Astrocyte (in vitro differentiated cells and primary cell): Measurements from ENCODE around the gene HOXD12.

ENCODE experiments used
- EZH2 ChIP-seq: IDR thresholded peaks from 2 replicates; pipeline ENCODE4 v1.6.1; 2012; ENCODE audit warnings: mild to moderate bottlenecking, low read length, inconsistent platforms; ENCODE audit not compliant: insufficient read depth
- TF ChIP-seq, protein P1 (sequence below): IDR thresholded peaks from 2 replicates; pipeline ENCODE4 v1.5.1; 2011; ENCODE audit warnings: low read depth, mild to moderate bottlenecking, inconsistent platforms, low read length, moderate library complexity; ENCODE audit not compliant: insufficient read depth

DNA sequence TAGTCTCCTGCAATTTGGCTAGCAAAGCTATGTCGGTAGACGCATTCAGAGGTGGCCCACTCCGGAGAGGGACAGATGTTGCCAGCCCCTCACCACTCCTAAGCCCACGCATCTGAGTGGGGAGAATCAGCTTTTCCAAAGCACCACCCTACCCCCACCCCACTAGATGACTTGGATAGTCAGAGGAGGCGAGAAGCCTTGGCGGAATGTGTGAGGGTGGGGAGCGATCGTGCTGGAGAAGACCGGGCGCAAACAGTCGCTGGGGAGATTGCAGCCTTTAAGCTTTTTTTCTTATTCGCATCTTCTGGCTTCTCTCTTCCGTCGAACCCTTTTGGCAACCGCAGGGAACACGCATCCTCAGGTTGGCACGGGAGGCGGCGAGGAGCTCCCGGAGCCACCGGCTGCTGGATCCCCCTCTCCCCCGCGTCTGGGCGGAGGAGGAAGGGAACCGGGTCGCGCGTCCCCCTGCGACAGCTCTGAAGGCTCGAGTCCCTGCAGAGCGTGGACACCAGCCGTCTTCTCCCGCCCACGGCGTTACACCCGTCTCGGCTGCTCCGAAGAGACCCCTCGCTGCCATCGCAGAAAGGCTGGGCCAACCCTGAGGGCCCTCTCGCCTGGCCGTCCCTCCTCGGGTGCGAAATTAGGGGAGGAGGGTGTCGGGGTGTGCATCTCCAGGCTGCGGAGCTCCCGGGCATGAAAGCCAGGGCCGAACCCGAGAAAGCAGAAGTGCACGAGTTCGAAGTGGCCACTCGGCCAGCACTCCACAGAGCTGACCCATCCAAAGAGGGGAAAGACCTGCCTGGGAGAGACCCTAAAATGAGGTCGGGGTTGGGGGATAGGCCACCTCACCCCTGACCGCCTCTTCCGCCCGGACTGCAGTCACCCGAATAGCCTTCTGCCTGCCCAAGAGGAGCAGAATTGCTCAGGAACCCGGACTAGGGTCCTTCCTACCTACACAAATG, 28.0 kb upstream of the HOXD12 start:
- TF ChIP-seq, protein P1, sequence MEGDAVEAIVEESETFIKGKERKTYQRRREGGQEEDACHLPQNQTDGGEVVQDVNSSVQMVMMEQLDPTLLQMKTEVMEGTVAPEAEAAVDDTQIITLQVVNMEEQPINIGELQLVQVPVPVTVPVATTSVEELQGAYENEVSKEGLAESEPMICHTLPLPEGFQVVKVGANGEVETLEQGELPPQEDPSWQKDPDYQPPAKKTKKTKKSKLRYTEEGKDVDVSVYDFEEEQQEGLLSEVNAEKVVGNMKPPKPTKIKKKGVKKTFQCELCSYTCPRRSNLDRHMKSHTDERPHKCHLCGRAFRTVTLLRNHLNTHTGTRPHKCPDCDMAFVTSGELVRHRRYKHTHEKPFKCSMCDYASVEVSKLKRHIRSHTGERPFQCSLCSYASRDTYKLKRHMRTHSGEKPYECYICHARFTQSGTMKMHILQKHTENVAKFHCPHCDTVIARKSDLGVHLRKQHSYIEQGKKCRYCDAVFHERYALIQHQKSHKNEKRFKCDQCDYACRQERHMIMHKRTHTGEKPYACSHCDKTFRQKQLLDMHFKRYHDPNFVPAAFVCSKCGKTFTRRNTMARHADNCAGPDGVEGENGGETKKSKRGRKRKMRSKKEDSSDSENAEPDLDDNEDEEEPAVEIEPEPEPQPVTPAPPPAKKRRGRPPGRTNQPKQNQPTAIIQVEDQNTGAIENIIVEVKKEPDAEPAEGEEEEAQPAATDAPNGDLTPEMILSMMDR, result no peak
- TF ChIP-seq EZH2, result peak; percentile 72
